Prostate gland (tissue), 2 donors: ENCODE results near the gene GADL1.

ENCODE experiments used
- CTCF ChIP-seq, 4 experiments: fragments of 200-600 bp in 2 of 4; fragments of 450-650 bp in 2 of 4; sonication (generic) in 2 of 4; IDR thresholded peaks; 1 replicate in 3 of 4; 2 replicates in 1 of 4; pipeline ENCODE4 v1.5.1; 2016 to 2019; ENCODE audit warnings: antibody characterized with exemption in 4 of 4, mild to moderate bottlenecking in 2 of 4, moderate library complexity in 2 of 4
- POLR2A ChIP-seq: fragments of 450-650 bp; IDR thresholded peaks from one replicate; pipeline ENCODE4 v1.6.1; 2016; ENCODE audit warnings: antibody characterized with exemption, mild to moderate bottlenecking
- POLR2AphosphoS5 ChIP-seq: sonication (generic); formaldehyde crosslinking; IDR thresholded peaks from one replicate; pipeline ENCODE4 v1.6.1; 2017; ENCODE audit warnings: antibody characterized with exemption

GRCh38 chr3:30733209-30733608 lies 161.3 kb downstream of the GADL1 start:
- TF ChIP-seq CTCF (IDR thresholded peaks at IDR 0.05) (no peak), POLR2A (no peak), POLR2AphosphoS5 (no peak)
